HG02852 (cell line): Measurements from ENCODE around the gene GRIK4.
"Not testable (repeated sequence)": the region's sequence is repeated elsewhere in the genome, so short reads cannot be mapped to it uniquely, and the experiment has no call there.

Source experiments
- ATAC-seq: cut with Tn5 transposase; IDR thresholded peaks from one replicate; pipeline ENCODE4 v1.9.1; 2021; ENCODE audit warnings: mild to moderate bottlenecking, moderate library complexity; ENCODE audit not compliant: unreplicated experiment

GRIK4 gene

GRCh38 chr11:120972621-120973020 lies 461.1 kb downstream of the GRIK4 start:
- no peak for ATAC-seq

DNA sequence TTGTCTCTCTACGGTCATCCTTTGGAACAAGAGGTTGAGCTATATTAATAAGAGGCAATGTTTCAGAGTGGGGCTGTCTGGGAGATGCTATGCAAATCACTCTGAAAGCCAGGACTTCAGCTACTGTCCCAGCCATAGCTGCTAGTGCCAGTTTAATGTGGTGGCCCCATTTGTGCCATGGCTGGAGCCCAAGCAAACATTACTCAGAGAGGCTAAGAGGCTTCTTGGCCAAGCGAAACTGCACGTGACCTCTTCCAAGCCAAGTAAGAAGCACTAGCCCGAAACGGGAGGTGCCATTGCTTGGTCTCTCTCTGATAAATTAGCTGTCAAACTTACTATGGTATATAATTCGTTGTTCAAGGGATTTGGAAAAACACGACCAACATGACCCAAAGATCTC lies 462.0 kb downstream of the GRIK4 start:
- ATAC-seq = no peak

GRCh38 chr11:120974466-120974865 lies 462.9 kb downstream of the GRIK4 start:
- ATAC-seq = no peak

- ATAC-seq = no peak
These were observed 463.4 kb downstream of the GRIK4 start for GRCh38 chr11:120974965-120975364.

DNA sequence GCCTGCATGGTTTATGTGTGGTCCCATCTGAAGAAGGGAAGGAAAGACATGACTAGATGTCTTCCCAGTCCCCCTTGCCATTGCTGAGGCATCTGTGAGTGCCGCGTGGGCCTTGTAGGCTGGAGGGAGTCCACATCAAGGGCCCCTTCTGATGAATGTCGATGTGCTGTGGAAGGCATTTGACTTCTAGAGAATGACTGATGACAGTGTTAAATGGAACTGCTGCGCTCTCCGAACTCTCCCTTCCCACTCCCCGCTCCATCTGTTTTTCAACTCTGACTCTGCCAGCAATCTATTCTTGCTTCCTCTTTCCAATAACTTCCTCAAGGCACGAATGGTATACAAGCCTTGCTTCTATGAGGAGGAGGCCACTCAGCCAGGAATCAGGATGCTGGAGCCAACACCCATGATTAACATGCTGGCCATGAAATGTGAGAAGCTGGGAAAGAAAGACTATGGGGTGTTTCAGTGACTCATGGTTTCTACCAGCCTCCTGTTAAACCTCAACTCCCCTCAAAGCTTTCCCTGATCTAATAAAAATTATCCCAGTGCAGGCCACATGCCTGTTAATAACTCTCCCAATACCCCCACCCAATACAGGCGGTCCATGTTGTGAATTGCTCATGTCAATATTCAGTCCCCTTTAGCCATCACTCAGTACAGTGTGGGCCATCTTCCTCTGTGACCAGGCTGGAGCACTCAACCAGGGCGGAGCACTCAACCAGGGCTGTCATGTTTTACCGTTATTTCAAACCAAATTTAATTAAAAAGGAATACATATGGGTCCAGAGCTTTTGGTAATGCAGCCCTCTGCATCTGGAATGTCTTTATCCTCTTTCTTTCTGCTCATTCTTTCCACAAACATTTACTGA lies 466.0 kb downstream of the GRIK4 start:
- ATAC-seq = no peak

- no peak for ATAC-seq
These were observed 467.2 kb downstream of the GRIK4 start for GRCh38 chr11:120978701-120979100.

DNA sequence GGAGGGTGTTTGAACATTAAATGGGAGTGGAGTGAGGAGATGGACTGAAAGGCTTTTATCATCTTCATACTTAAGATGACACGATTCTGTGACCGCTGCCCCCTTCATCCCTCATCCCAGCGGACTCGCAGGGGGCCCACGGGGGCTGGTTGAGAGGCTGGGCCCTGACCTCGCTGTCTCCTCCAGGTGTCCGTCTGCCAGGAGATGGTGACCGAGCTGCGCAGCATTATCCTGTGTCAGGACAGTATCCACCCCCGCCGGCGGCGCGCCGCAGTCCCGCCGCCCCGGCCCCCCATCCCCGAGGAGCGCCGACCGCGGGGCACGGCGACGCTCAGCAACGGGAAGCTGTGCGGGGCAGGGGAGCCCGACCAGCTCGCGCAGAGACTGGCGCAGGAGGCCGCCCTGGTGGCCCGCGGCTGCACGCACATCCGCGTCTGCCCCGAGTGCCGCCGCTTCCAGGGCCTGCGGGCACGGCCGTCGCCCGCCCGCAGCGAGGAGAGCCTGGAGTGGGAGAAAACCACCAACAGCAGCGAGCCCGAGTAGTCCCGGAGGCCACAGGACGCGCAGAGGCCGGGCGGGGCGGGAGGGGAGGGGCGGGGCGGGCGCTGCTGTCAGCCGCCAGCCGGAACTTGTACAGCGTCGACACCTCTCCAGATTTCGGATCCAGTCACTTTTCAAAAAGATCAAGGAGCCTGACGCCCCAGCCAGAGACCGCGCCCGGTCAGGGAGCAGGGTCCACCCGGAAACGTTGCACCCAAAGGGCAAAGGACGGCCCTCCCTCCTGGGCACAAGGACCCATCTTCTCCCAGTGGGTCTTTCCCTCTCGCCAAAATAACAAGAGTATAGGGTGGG lies 474.4 kb downstream of the GRIK4 start:
- no peak for ATAC-seq

GRCh38 chr11:120988603-120989002 lies 477.1 kb downstream of the GRIK4 start:
- no peak for ATAC-seq

DNA sequence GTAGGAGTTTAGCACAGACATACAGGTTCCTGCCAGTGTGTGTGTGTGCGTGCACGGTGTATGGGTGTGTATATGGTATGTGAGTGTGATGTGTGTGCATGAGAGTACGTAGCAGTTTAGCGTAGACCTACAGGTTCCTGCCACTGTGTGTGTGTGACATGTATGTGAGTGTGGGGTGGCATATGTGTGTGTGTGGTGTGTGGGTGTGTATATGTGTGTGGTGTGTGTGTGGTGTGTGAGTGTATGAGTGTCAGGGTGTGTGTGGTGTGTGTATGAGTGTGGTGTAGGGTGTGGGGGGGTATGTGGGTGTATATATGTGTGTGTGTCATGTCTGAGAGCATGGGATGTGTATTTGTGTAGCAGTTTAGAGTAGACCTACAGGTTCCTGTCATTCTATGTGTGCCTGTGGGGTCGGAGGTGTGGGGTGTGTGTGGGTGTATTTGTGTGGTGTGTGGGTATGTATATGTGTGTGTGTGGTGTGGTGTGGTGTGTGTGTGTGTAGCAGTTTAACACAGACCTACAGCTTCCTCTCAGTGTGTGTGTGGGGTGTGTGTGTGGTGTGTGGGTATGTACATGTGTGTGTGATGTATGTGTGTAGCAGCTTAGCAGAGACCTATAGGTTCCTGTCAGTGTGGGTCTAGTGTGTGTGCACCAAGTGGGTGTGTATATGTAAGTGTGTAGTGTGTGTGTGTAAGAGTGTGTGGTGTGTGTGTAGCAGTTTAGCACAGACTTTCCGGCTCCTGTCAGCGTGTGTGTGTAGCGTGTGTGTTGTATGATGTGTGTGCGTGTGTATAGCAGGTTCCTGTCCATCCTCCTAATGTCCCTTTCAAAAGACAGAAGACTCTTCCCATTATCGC lies 480.5 kb downstream of the GRIK4 start:
- ATAC-seq = no peak

DNA sequence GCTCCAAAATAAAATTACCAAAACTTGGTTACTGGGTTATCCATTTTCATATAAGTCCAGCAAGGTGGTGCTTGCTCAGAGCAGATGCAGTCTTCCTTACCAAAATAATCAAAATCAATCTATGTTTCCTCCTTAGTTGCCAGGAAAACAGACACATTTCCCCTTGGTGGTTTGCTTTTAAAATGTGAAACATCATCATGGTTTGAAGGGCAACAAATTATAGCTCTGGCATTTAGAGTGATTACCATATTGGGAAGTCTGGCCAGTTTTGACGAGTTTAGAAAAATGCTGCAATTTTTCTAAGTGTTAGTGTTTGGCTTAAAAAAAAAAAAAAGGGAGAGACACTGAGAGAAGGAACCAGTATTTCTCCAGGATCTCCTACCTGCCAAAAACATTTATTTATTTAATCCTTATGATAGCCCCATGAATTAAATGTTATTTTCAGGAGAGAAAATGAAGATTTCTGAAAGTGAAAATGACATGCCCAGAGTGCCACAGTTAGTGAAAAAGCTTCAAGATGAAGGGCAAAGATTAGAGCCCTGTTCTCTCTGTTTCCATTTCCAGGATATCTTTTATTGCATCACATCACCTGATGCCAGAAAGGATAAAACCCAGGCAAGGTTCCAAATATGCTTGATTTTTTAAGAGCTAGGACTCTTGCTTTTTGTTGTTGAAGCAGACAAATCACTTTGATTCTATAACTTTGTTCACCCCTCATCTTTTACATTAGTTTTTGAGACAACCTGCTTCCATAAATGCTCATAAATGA lies 482.7 kb downstream of the GRIK4 start:
- ATAC-seq = no peak

DNA sequence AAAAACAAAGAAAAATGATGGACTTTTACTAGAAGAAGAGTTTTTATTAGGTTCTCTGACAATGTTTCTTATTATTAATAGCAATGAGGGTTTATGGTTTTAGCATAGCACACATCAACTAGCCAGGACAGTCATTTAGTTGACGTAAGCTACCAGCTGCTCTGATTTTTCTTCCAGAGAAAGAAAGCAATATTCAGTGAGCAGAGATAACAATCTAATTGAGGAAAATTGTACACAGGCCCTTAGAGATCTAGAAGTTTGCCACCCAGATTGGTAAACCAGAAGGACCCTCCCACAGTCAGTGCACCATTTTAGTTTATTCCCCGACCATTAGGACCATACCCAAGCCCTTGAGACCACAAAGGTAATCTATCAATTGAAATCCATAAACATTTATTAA lies 483.6 kb downstream of the GRIK4 start:
- ATAC-seq = no peak

DNA sequence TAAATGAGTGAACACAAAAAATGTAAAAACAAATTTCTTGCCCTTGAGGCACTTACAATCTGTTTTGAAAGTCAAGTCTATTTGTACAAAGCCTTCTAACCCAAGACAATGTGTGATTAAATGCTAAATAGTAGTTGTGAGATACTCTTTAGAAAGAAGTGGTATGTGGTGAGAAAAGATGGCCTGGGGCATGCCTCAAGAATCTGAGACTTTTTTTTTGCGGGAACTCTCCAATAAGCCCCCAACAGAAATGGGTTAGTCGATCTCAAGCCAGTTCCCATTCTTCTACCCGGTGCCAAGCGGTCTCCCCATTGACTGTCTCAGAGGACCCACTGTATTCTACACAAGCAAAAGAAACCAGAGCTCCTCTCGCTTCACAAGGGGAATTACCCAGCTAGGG lies 485.4 kb downstream of the GRIK4 start:
- no peak for ATAC-seq

DNA sequence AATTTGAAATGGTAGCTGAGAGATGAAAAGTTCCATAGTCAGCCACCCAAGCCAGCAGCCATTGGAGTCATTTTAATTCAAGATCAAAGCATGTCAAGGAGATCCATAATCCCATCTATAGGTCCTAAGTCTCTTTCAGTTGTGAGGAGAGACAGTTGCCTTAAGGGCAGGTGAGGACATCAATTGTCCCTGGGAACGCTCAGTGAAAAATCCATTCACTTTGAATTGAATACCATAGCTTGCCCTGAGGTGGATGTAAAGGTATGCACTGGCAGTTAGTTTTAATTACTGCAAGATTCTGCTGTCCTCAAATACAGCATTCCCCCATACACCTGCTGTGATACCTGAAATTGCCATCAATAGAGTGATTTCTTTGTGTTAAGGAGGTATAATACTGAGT lies 487.0 kb downstream of the GRIK4 start:
- no peak for ATAC-seq

- ATAC-seq = no peak
These were observed 492.8 kb downstream of the GRIK4 start for GRCh38 chr11:121004206-121004840.

DNA sequence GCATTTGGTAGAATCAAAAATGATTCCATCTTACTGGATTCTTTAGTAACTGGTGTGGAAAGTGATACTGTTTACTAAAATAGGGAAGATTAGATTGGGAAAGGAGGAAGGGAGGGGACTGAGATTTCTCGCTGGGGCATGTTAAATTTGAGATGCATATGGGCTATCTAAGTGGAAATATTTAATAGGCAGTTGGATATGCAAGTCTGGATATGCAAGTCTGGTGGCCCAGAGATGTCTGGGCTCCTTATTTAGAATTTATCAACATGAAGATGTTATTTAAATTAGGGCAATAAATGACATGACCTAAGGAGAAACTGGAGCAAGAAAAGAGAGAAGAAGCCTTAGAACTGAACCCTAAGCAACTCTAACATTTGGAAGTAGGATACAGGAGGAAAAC lies 495.4 kb downstream of the GRIK4 start:
- no peak for ATAC-seq

- no peak for ATAC-seq
These were observed 497.0 kb downstream of the GRIK4 start for GRCh38 chr11:121008551-121008950.

DNA sequence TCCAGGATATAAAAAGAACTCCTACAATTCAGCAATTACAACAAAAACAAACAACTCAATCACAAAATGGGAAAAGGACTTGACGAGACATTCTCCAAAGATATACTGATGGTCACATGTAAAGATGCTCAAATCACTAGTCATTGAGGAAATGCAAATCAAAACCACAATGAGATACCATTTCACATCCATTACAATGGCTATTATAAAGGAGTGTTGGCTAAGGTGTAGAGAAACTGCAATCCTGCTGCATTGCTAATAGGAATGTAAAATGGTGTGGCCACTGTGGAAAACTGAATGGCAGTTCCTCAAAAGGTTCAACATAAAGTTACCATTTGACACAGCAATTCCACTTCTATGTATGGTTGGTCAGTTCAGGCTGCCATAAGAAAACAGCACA lies 500.5 kb downstream of the GRIK4 start:
- ATAC-seq = no peak

- no peak for ATAC-seq
These were observed 507.2 kb downstream of the GRIK4 start for GRCh38 chr11:121018746-121019145.

GRCh38 chr11:121021718-121022117 lies 510.2 kb downstream of the GRIK4 start:
- ATAC-seq = not testable (repeated sequence)
